ENCODE results near the gene CDH16.
A peak's percentile ranks its signal among the peaks of the same experiment; 100 is the strongest.

CDH16 gene

DNA sequence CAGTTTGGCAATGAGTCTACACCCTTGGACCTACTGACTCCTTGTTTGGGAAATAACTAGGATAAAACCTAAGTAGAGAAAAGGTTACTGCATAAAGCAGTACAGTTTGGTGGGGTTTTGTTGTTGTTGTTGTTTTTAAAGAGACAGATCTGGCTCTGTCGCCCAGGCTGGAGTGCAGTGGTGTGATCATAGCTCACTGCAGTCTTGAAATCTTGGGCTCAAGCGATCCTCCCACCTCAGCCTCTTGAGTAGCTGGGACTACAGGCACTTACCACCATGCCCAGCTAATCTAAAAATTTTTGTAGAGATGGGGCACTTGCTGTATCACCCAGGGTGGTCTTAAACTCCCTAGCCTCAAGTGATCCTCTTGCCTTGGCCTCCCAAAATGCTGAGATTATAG, 37.1 kb downstream of the CDH16 start:
- no peak overlapping the region for H4K12ac ChIP-seq (ENCODE audit: low read depth, low read length)
- DNase-seq = no peak
- H3K27me3 ChIP-seq (ENCODE audit: insufficient read depth, low read length) = no peaks in the 10 kb centered on the region
- H3K27ac ChIP-seq (ENCODE audit: low read depth, low read length) = no peak overlapping the region
- no peak overlapping the region for H2BK12ac ChIP-seq (ENCODE audit: low read length)
- no CpG with 5 or more reads among the region's 2 CpGs for WGBS (ENCODE audit: extremely low coverage, insufficient coverage, insufficient read length)
- H3K36me3 ChIP-seq (ENCODE audit: control insufficient read depth in 1 of 2, insufficient read depth in 2 of 2, low read length in 2 of 2) = peaks cover 14 to 15% of the 10 kb centered on the region in 2 experiments
- no peak overlapping the region for H4K8ac ChIP-seq (ENCODE audit: low read depth, low read length)
- H3K4me1 ChIP-seq (ENCODE audit: control insufficient read depth in 1 of 2, insufficient read depth in 2 of 2, low read length in 2 of 2) = peaks cover 14% of the 10 kb centered on the region in 2 experiments
- H3K14ac ChIP-seq (ENCODE audit: low read length) = no peak overlapping the region
- no peak overlapping the region for H3K18ac ChIP-seq (ENCODE audit: low read length)
- H3K4me2 ChIP-seq (ENCODE audit: low read length) = peak overlapping the region; percentile 38
- no peak overlapping the region for H3K9ac ChIP-seq (ENCODE audit: low read length)
- H2AFZ ChIP-seq (ENCODE audit: insufficient read depth, low read length, poor library complexity) = no peak overlapping the region
- H2BK5ac ChIP-seq (ENCODE audit: low read depth, low read length, poor library complexity) = no peak overlapping the region
- no peaks in the 10 kb centered on the region for H3K9me3 ChIP-seq (ENCODE audit: insufficient read depth, low read depth, low read length)
- H3K23ac ChIP-seq (ENCODE audit: low read length) = no peak overlapping the region
- peaks cover 10% of the 10 kb centered on the region for H3K79me1 ChIP-seq (ENCODE audit: low read length)
- H3K4me3 ChIP-seq (ENCODE audit: low read depth, low read length) = no peak overlapping the region
- H3K4ac ChIP-seq (ENCODE audit: low read depth, low read length) = no peak overlapping the region
- no peak overlapping the region for H2AK5ac ChIP-seq (ENCODE audit: low read length)
- peaks cover 5% of the 10 kb centered on the region for H3K79me2 ChIP-seq (ENCODE audit: control insufficient read depth, insufficient read depth, low read length, poor library complexity)
- no peak overlapping the region for H4K91ac ChIP-seq (ENCODE audit: low read depth, low read length)
- H2BK120ac ChIP-seq (ENCODE audit: insufficient read depth, low read length, poor library complexity) = no peak overlapping the region

DNA sequence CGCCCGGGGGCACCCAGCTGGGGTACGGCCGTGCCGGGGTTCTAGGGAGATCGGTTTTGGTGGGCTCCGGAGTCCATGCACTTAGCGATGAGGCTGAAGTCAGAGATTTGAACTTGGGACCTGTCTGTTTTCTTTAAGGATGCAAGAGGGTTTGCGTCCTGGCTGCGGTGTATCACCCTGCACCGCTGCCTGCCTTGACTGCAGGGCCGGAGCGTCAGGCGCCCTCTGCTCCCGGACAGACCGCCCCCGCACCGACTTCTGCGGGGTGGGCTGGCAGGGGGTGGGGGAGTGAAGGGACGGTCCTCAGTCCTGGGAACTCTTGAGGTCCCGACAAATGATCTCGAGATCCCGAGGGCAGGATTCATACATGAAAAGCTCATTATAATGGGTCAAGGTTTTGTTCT, 37.7 kb downstream of the CDH16 start:
- Histone ChIP-seq H2BK5ac (ENCODE audit: low read depth, low read length, poor library complexity) (peak overlapping the region; percentile 78), H2AK5ac (ENCODE audit: low read length) (peak overlapping the region; percentile 18), H4K8ac (ENCODE audit: low read depth, low read length) (peak overlapping the region; percentile 88), H3K4me1 (ENCODE audit: control insufficient read depth in 1 of 2, insufficient read depth in 2 of 2, low read length in 2 of 2) (peaks cover 14% of the 10 kb centered on the region in 2 experiments), H3K4ac (ENCODE audit: low read depth, low read length) (peak overlapping the region; percentile 71), H2BK12ac (ENCODE audit: low read length) (no peak overlapping the region), H3K14ac (ENCODE audit: low read length) (peak overlapping the region; percentile 50), H3K36me3 (ENCODE audit: control insufficient read depth in 1 of 2, insufficient read depth in 2 of 2, low read length in 2 of 2) (peaks cover 14 to 15% of the 10 kb centered on the region in 2 experiments), H3K18ac (ENCODE audit: low read length) (peak overlapping the region; percentile 82), H3K23ac (ENCODE audit: low read length) (no peak overlapping the region), H3K27me3 (ENCODE audit: insufficient read depth, low read length) (no peaks in the 10 kb centered on the region), H3K27ac (ENCODE audit: low read depth, low read length) (peak overlapping the region; percentile 46), H4K91ac (ENCODE audit: low read depth, low read length) (peak overlapping the region; percentile 56), H3K79me1 (ENCODE audit: low read length) (peaks cover 10% of the 10 kb centered on the region), H2AFZ (ENCODE audit: insufficient read depth, low read length, poor library complexity) (peak overlapping the region; percentile 87), H3K9me3 (ENCODE audit: insufficient read depth, low read depth, low read length) (no peaks in the 10 kb centered on the region), H3K4me2 (ENCODE audit: low read length) (peak overlapping the region; percentile 89), H3K79me2 (ENCODE audit: control insufficient read depth, insufficient read depth, low read length, poor library complexity) (peaks cover 5% of the 10 kb centered on the region), H3K4me3 (ENCODE audit: low read depth, low read length) (peak overlapping the region; percentile 90), H3K9ac (ENCODE audit: low read length) (peak overlapping the region; percentile 84), H4K12ac (ENCODE audit: low read depth, low read length) (peak overlapping the region; percentile 2), H2BK120ac (ENCODE audit: insufficient read depth, low read length, poor library complexity) (peak overlapping the region; percentile 76)
- WGBS (ENCODE audit: extremely low coverage, insufficient coverage, insufficient read length) = no CpG with 5 or more reads among the region's 23 CpGs
- peak in 1 of 2 donors; percentile 24 for DNase-seq

DNA sequence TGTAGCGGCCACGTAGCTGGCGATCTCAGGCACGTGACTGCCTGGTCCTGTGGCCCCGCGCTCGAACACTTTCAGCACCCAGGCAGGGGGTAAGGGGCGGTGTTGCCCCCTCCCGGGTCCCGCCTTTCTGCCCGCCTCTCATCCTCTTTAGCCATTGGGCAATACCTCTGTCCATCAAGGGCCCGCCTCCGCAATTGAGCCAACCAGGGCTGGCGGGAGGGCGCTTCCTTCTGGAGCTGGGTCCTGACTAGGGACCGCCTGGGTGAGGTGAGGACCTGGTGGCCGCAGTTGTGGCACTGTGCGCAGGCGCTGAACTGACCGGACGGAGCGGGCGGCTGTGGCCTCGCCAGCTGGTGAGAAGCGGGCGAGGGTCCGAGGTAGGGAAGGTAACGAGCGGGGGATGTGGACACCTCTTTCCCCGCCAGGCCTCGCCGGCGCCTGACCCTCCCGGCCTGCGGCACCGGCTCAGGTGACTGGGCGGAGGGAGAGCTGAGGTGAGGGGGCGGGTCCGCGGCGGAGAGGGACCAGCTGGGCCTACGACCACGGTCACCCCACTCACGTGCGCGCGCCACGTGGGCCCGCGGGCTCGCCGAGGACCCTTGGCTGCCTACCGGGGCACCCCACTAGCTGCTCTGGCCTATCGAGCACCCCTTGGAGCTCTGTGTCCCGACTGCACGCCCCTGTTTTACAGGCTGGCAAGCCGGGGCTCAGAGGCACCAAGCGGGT, 38.2 kb downstream of the CDH16 start, which contains the start of gene PDP2:
Gene PDP2, plus strand, starts transcription at position 228 of the 726 bp plus-strand sequence. CDS start 3,770 bp downstream, outside the sequence.
- peak within 1 kb of the TSS; percentile 87 for H2AFZ ChIP-seq (ENCODE audit: insufficient read depth, low read length, poor library complexity)
- H3K27ac ChIP-seq (ENCODE audit: low read depth, low read length) = peak within 1 kb of the TSS; percentile 46
- H4K8ac ChIP-seq (ENCODE audit: low read depth, low read length) = peak within 1 kb of the TSS; percentile 88
- no peaks in the 10 kb centered on the region for H3K27me3 ChIP-seq (ENCODE audit: insufficient read depth, low read length)
- peak within 1 kb of the TSS; percentile 71 for H3K4ac ChIP-seq (ENCODE audit: low read depth, low read length)
- peak within 1 kb of the TSS; percentile 50 for H3K14ac ChIP-seq (ENCODE audit: low read length)
- peak within 1 kb of the TSS; percentile 2 for H4K12ac ChIP-seq (ENCODE audit: low read depth, low read length)
- H3K36me3 ChIP-seq (ENCODE audit: control insufficient read depth in 1 of 2, insufficient read depth in 2 of 2, low read length in 2 of 2) = peaks cover 11 to 13% of the 10 kb centered on the region in 2 experiments
- peak within 1 kb of the TSS; percentile 18 for H2AK5ac ChIP-seq (ENCODE audit: low read length)
- no peak within 1 kb of the TSS for H3K23ac ChIP-seq (ENCODE audit: low read length)
- peaks cover 12% of the 10 kb centered on the region in 2 experiments for H3K4me1 ChIP-seq (ENCODE audit: control insufficient read depth in 1 of 2, insufficient read depth in 2 of 2, low read length in 2 of 2)
- peak; percentile 92 to 97 for DNase-seq
- peak within 1 kb of the TSS; percentile 84 for H3K9ac ChIP-seq (ENCODE audit: low read length)
- peak within 1 kb of the TSS; percentile 82 for H3K18ac ChIP-seq (ENCODE audit: low read length)
- no CpG with 5 or more reads among the region's 58 CpGs for WGBS (ENCODE audit: extremely low coverage, insufficient coverage, insufficient read length)
- H3K79me1 ChIP-seq (ENCODE audit: low read length) = peaks cover 10% of the 10 kb centered on the region
- peak within 1 kb of the TSS; percentile 56 for H4K91ac ChIP-seq (ENCODE audit: low read depth, low read length)
- peak within 1 kb of the TSS; percentile 78 for H2BK5ac ChIP-seq (ENCODE audit: low read depth, low read length, poor library complexity)
- H3K9me3 ChIP-seq (ENCODE audit: insufficient read depth, low read depth, low read length) = no peaks in the 10 kb centered on the region
- H2BK12ac ChIP-seq (ENCODE audit: low read length) = no peak within 1 kb of the TSS
- peak within 1 kb of the TSS; percentile 89 for H3K4me2 ChIP-seq (ENCODE audit: low read length)
- H2BK120ac ChIP-seq (ENCODE audit: insufficient read depth, low read length, poor library complexity) = peak within 1 kb of the TSS; percentile 76
- H3K79me2 ChIP-seq (ENCODE audit: control insufficient read depth, insufficient read depth, low read length, poor library complexity) = peaks cover 5% of the 10 kb centered on the region
- H3K4me3 ChIP-seq (ENCODE audit: low read depth, low read length) = peak within 1 kb of the TSS; percentile 90

- Histone ChIP-seq H4K12ac (ENCODE audit: low read depth, low read length) (no peak overlapping the region), H3K27ac (ENCODE audit: low read depth, low read length) (no peak overlapping the region), H3K4me2 (ENCODE audit: low read length) (no peak overlapping the region), H3K14ac (ENCODE audit: low read length) (no peak overlapping the region), H3K36me3 (ENCODE audit: control insufficient read depth in 1 of 2, insufficient read depth in 2 of 2, low read length in 2 of 2) (no peaks in the 10 kb centered on the region), H2BK120ac (ENCODE audit: insufficient read depth, low read length, poor library complexity) (no peak overlapping the region), H4K91ac (ENCODE audit: low read depth, low read length) (no peak overlapping the region), H3K27me3 (ENCODE audit: insufficient read depth, low read length) (no peaks in the 10 kb centered on the region), H2AK5ac (ENCODE audit: low read length) (no peak overlapping the region), H3K4me3 (ENCODE audit: low read depth, low read length) (no peak overlapping the region), H2AFZ (ENCODE audit: insufficient read depth, low read length, poor library complexity) (no peak overlapping the region), H3K79me1 (ENCODE audit: low read length) (peaks cover 10% of the 10 kb centered on the region), H3K18ac (ENCODE audit: low read length) (no peak overlapping the region), H4K8ac (ENCODE audit: low read depth, low read length) (no peak overlapping the region), H3K79me2 (ENCODE audit: control insufficient read depth, insufficient read depth, low read length, poor library complexity) (peaks cover 5% of the 10 kb centered on the region), H2BK5ac (ENCODE audit: low read depth, low read length, poor library complexity) (no peak overlapping the region), H3K4ac (ENCODE audit: low read depth, low read length) (no peak overlapping the region), H3K4me1 (ENCODE audit: control insufficient read depth in 1 of 2, insufficient read depth in 2 of 2, low read length in 2 of 2) (peaks cover 6 to 8% of the 10 kb centered on the region in 2 experiments), H2BK12ac (ENCODE audit: low read length) (no peak overlapping the region), H3K9ac (ENCODE audit: low read length) (no peak overlapping the region), H3K23ac (ENCODE audit: low read length) (no peak overlapping the region), H3K9me3 (ENCODE audit: insufficient read depth, low read depth, low read length) (no peaks in the 10 kb centered on the region)
- no CpG with 5 or more reads among the region's 5 CpGs for WGBS (ENCODE audit: extremely low coverage, insufficient coverage, insufficient read length)
- DNase-seq = no peak
These were observed 40.6 kb downstream of the CDH16 start for GRCh38 chr16:66878067-66878466.

Measured in trophoblast cell (in vitro differentiated cells and primary cell).